Trophoblast cell (in vitro differentiated cells and primary cell): ENCODE data around the gene ITPK1.

Source experiments
- DNase-seq, 2 donors: peaks; one replicate each; pipeline ENCODE4 v3.0.0-alpha.2; 2016
- H2AFZ ChIP-seq: 2 replicates; pipeline ENCODE4 v1.6.1; 2013; ENCODE audit warnings: low read length, moderate library complexity, mild to moderate bottlenecking; ENCODE audit not compliant: insufficient read depth, poor library complexity
- H2AK5ac ChIP-seq: 2 replicates; pipeline ENCODE4 v1.6.1; 2013; ENCODE audit warnings: mild to moderate bottlenecking, low read length
- H2BK120ac ChIP-seq: 2 replicates; pipeline ENCODE4 v1.6.1; 2013; ENCODE audit warnings: low read length, mild to moderate bottlenecking, moderate library complexity; ENCODE audit not compliant: insufficient read depth, poor library complexity
- H2BK12ac ChIP-seq: 2 replicates; pipeline ENCODE4 v1.6.1; 2013; ENCODE audit warnings: mild to moderate bottlenecking, low read length, moderate library complexity
- H2BK5ac ChIP-seq: 2 replicates; pipeline ENCODE4 v1.6.1; 2013; ENCODE audit warnings: low read length, low read depth, moderate library complexity, mild to moderate bottlenecking; ENCODE audit not compliant: poor library complexity
- H3K14ac ChIP-seq: 2 replicates; pipeline ENCODE4 v1.6.1; 2013; ENCODE audit warnings: mild to moderate bottlenecking, low read length
- H3K18ac ChIP-seq: 2 replicates; pipeline ENCODE4 v1.6.1; 2013; ENCODE audit warnings: mild to moderate bottlenecking, low read length
- H3K23ac ChIP-seq: 2 replicates; pipeline ENCODE4 v1.6.1; 2013; ENCODE audit warnings: low read length
- H3K27ac ChIP-seq: 2 replicates; pipeline ENCODE4 v1.5.1; 2013; ENCODE audit warnings: low read depth, mild to moderate bottlenecking, inconsistent platforms, low read length, moderate library complexity
- H3K27me3 ChIP-seq: 2 replicates; pipeline ENCODE4 v1.6.1; 2013; ENCODE audit warnings: inconsistent platforms, mild to moderate bottlenecking, low read length, moderate library complexity; ENCODE audit not compliant: insufficient read depth
- H3K36me3 ChIP-seq, 2 experiments: 1 replicate in 1 of 2; 2 replicates in 1 of 2; pipeline ENCODE4 v1.6.1; 2013; ENCODE audit warnings: low read length in 2 of 2, mild to moderate bottlenecking in 2 of 2, moderate library complexity in 1 of 2; ENCODE audit not compliant: insufficient read depth in 2 of 2, control insufficient read depth in 1 of 2
- H3K4ac ChIP-seq: 2 replicates; pipeline ENCODE4 v1.6.1; 2013; ENCODE audit warnings: low read depth, mild to moderate bottlenecking, low read length, moderate library complexity
- H3K4me1 ChIP-seq, 2 experiments: 1 replicate in 1 of 2; 2 replicates in 1 of 2; pipeline ENCODE4 v1.6.1; 2013; ENCODE audit warnings: low read length in 2 of 2, mild to moderate bottlenecking in 2 of 2, moderate library complexity in 1 of 2; ENCODE audit not compliant: insufficient read depth in 2 of 2, control insufficient read depth in 1 of 2
- H3K4me2 ChIP-seq: 2 replicates; pipeline ENCODE4 v1.6.1; 2013; ENCODE audit warnings: inconsistent platforms, mild to moderate bottlenecking, low read length, moderate library complexity
- H3K4me3 ChIP-seq: 2 replicates; pipeline ENCODE4 v1.5.1; 2013; ENCODE audit warnings: mild to moderate bottlenecking, low read depth, low read length, inconsistent platforms
- H3K79me1 ChIP-seq: one replicate; pipeline ENCODE4 v1.6.1; 2013; ENCODE audit warnings: low read length
- H3K79me2 ChIP-seq: 2 replicates; pipeline ENCODE4 v1.6.1; 2013; ENCODE audit warnings: low read length, mild to moderate bottlenecking; ENCODE audit not compliant: control insufficient read depth, insufficient read depth, poor library complexity
- H3K9ac ChIP-seq: 2 replicates; pipeline ENCODE4 v1.6.1; 2013; ENCODE audit warnings: mild to moderate bottlenecking, low read length
- H3K9me3 ChIP-seq: 2 replicates; pipeline ENCODE4 v1.6.1; 2013; ENCODE audit warnings: low read depth, mild to moderate bottlenecking, control low read depth, inconsistent platforms, low read length; ENCODE audit not compliant: insufficient read depth
- H4K12ac ChIP-seq: 2 replicates; pipeline ENCODE4 v1.6.1; 2013; ENCODE audit warnings: low read depth, mild to moderate bottlenecking, low read length, moderate library complexity
- H4K8ac ChIP-seq: 2 replicates; pipeline ENCODE4 v1.6.1; 2013; ENCODE audit warnings: low read depth, mild to moderate bottlenecking, low read length, moderate library complexity
- H4K91ac ChIP-seq: one replicate; pipeline ENCODE4 v1.6.1; 2013; ENCODE audit warnings: low read depth, mild to moderate bottlenecking, low read length, moderate library complexity
- WGBS: extraction: QIAGEN DNeasy Blood & Tissue Kit; methylation state at CpG from one replicate; pipeline ENCODE4 v1.1.7; 2013; ENCODE audit warnings: missing lambda C conversion rate; ENCODE audit not compliant: insufficient read length, insufficient coverage; ENCODE audit errors: extremely low coverage; 5-methylcytosine and 5-hydroxymethylcytosine counted together

ITPK1 gene

GRCh38 chr14:93047157-93047556 lies 68.6 kb downstream of the ITPK1 start:
- H3K9ac ChIP-seq, result no peak overlapping the region
- peaks cover 22 to 29% of the 10 kb centered on the region in 2 experiments for H3K4me1 ChIP-seq
- WGBS, result no CpG with 5 or more reads among the region's 4 CpGs

DNA sequence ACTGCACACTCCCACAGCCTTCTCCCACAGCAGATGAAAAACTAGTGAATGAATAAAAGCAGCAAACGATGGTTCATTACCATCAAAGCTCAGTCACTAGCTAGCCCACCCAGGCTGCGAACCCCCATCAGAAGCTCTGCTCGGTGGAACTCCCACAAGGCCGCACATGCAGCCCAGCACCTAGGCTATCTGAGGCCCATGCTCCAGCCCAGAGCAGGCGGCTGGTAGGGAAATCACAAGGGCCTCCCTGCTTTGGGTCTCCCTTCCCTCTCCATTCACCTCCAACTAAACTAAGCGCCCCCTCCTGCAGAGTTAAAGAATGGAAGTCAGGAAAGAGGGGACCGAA lies 69.0 kb downstream of the ITPK1 start:
- Histone ChIP-seq H3K4me2 (no peak overlapping the region), H3K36me3 (no peaks in the 10 kb centered on the region), H4K8ac (no peak overlapping the region), H3K4ac (no peak overlapping the region), H2BK5ac (no peak overlapping the region), H2AFZ (no peak overlapping the region), H3K79me1 (no peaks in the 10 kb centered on the region), H2BK12ac (no peak overlapping the region), H2BK120ac (no peak overlapping the region), H3K18ac (no peak overlapping the region), H3K27me3 (no peaks in the 10 kb centered on the region), H3K14ac (no peak overlapping the region), H3K4me1 (peaks cover 22 to 29% of the 10 kb centered on the region in 2 experiments), H4K12ac (no peak overlapping the region), H3K23ac (no peak overlapping the region), H3K4me3 (no peak overlapping the region), H3K79me2 (no peaks in the 10 kb centered on the region), H4K91ac (no peak overlapping the region), H3K27ac (no peak overlapping the region), H2AK5ac (no peak overlapping the region), H3K9me3 (no peaks in the 10 kb centered on the region), H3K9ac (no peak overlapping the region)
- DNase-seq, result no peak
- WGBS, result no CpG with 5 or more reads among the region's 7 CpGs

More at GRCh38 chr14:93047157-93047556, 68.6 kb downstream of the ITPK1 start:
- H3K4ac ChIP-seq, result no peak overlapping the region
- no peak overlapping the region for H2BK12ac ChIP-seq
- no peak overlapping the region for H2AK5ac ChIP-seq
- no peak overlapping the region for H2BK120ac ChIP-seq
- H3K27ac ChIP-seq, result no peak overlapping the region
- H3K27me3 ChIP-seq, result no peaks in the 10 kb centered on the region
- no peak overlapping the region for H3K4me2 ChIP-seq
- H3K36me3 ChIP-seq, result no peaks in the 10 kb centered on the region
- no peaks in the 10 kb centered on the region for H3K9me3 ChIP-seq
- no peak overlapping the region for H3K14ac ChIP-seq
- no peak overlapping the region for H3K4me3 ChIP-seq
- DNase-seq, result no peak
- no peak overlapping the region for H2BK5ac ChIP-seq
- no peak overlapping the region for H4K91ac ChIP-seq
- no peak overlapping the region for H2AFZ ChIP-seq
- no peak overlapping the region for H3K18ac ChIP-seq
- no peak overlapping the region for H3K23ac ChIP-seq
- H3K79me1 ChIP-seq, result no peaks in the 10 kb centered on the region
- H4K12ac ChIP-seq, result no peak overlapping the region
- H3K79me2 ChIP-seq, result no peaks in the 10 kb centered on the region
- no peak overlapping the region for H4K8ac ChIP-seq

DNA sequence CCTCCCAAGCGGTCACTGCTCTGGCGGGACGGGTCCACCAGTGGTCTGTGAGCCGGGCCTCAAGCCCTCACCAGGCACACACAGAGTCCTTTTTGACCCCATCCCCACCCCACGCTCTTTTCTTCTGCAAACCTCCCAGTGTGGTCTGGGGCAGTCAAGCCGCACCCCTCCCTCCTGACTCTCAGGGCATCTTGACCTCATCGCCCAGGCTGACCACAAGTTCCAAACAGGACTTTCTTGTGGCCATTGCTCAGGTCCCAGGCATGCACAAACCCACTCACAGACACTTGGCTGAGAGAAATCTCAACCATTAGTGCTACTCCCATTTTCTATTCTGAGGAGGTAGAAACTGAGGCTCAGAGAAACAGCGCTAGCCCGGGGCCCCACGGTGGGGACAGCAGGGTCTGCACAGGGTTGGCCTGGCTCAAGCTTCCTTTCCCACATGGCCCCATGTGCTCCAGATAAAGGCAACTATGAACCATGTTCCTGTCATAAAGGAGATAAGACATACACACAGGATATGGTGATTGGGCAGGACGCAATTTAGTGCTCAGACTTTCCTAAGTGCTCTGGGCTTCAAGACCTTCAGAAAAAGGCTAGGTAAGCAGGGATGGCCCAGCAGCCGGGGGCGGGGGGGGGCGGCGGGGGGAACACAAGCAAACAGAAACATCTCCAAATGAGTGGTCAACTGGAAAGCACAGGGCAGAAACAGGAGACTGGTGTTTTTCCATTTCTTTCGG lies 69.6 kb downstream of the ITPK1 start:
- H3K4me3 ChIP-seq, result no peak overlapping the region
- H2BK120ac ChIP-seq, result no peak overlapping the region
- no peak overlapping the region for H3K4me2 ChIP-seq
- H2BK5ac ChIP-seq, result no peak overlapping the region
- no peaks in the 10 kb centered on the region for H3K27me3 ChIP-seq
- no peaks in the 10 kb centered on the region for H3K36me3 ChIP-seq
- no peak overlapping the region for H2BK12ac ChIP-seq
- H3K9ac ChIP-seq, result no peak overlapping the region
- no peak overlapping the region for H4K12ac ChIP-seq
- peaks cover 22 to 29% of the 10 kb centered on the region in 2 experiments for H3K4me1 ChIP-seq
- no peak overlapping the region for H3K4ac ChIP-seq
- H3K79me2 ChIP-seq, result no peaks in the 10 kb centered on the region
- no peak overlapping the region for H3K27ac ChIP-seq
- peak; percentile 16 to 30 for DNase-seq
- H2AFZ ChIP-seq, result no peak overlapping the region
- no peaks in the 10 kb centered on the region for H3K79me1 ChIP-seq
- H3K18ac ChIP-seq, result peak overlapping the region; percentile 4
- H2AK5ac ChIP-seq, result no peak overlapping the region
- no peak overlapping the region for H3K14ac ChIP-seq
- H3K9me3 ChIP-seq, result no peaks in the 10 kb centered on the region
- no peak overlapping the region for H4K8ac ChIP-seq
- H4K91ac ChIP-seq, result no peak overlapping the region
- WGBS, result no CpG with 5 or more reads among the region's 16 CpGs
- H3K23ac ChIP-seq, result no peak overlapping the region

GRCh38 chr14:93045211-93045674 lies 70.5 kb downstream of the ITPK1 start:
- DNase-seq, result no peak
- H3K79me2 ChIP-seq, result no peaks in the 10 kb centered on the region
- H4K12ac ChIP-seq, result no peak overlapping the region
- H3K23ac ChIP-seq, result no peak overlapping the region
- H3K14ac ChIP-seq, result no peak overlapping the region
- no peaks in the 10 kb centered on the region for H3K79me1 ChIP-seq
- H4K91ac ChIP-seq, result no peak overlapping the region
- no peak overlapping the region for H2AFZ ChIP-seq
- no peak overlapping the region for H3K9ac ChIP-seq
- no peaks in the 10 kb centered on the region for H3K36me3 ChIP-seq
- no peak overlapping the region for H3K4me3 ChIP-seq
- no peak overlapping the region for H3K18ac ChIP-seq
- H4K8ac ChIP-seq, result no peak overlapping the region
- no peaks in the 10 kb centered on the region for H3K9me3 ChIP-seq
- WGBS, result no CpG with 5 or more reads among the region's 9 CpGs
- no peak overlapping the region for H2BK120ac ChIP-seq
- no peaks in the 10 kb centered on the region for H3K27me3 ChIP-seq
- H3K4me1 ChIP-seq, result peaks cover 22 to 29% of the 10 kb centered on the region in 2 experiments
- no peak overlapping the region for H2BK5ac ChIP-seq
- no peak overlapping the region for H3K27ac ChIP-seq
- H3K4me2 ChIP-seq, result no peak overlapping the region
- no peak overlapping the region for H3K4ac ChIP-seq
- no peak overlapping the region for H2BK12ac ChIP-seq
- H2AK5ac ChIP-seq, result no peak overlapping the region
